ENCODE data around the gene DGKI. TPM values are rescaled to one million over a fixed set of nuclear protein-coding genes. Genes with fewer than 3 reads are reported as not detected.

The DGKI gene
- total RNA-seq, 1 donor from 2014 or later: 5.5 TPM

DNA sequence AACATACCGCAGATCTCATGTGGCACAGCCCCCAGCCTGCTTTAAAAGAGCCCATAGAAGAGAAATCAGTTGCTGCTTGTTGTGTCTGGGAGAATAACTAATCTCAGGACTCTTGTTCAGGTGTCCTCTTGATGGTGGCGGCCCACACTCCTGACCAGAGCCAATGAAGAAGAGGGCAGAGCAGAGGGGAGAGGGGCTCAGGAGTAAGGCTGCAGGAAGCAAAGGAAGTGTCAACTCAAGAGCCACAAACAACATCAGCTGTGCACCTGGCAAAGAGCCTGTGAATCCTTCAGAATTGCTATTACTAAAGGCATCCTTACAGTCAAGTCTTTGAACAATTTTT, 443.4 kb downstream of the DGKI start:
- no peaks in the 10 kb centered on the region for H3K9me3 Mint-ChIP-seq
- Histone ChIP-seq H3K27me3 (no peaks in the 10 kb centered on the region), H3K9ac (peak overlapping the region; percentile 29), H2AFZ (replicated peaks) (peak overlapping the region; percentile 90), H3K4me2 (peak overlapping the region; percentile 75), H3K4me3 (peak overlapping the region; percentile 36), H3K27ac (peak overlapping the region; percentile 97), H3K9me3 (ENCODE audit: low read depth) (no peaks in the 10 kb centered on the region), H3F3A (ENCODE audit: low read depth) (peaks cover 43% of the 10 kb centered on the region), H4K20me1 (ENCODE audit: low read depth) (no peaks in the 10 kb centered on the region), H3K4me1 (peaks cover 53% of the 10 kb centered on the region), H3K36me3 (no peaks in the 10 kb centered on the region), H3K79me2 (ENCODE audit: low read depth) (no peaks in the 10 kb centered on the region)
- DNase-seq (ENCODE audit: low spot score): no peak
- TF ChIP-seq EZH2 (IDR thresholded peaks at IDR 0.05) (no peak), EZH2phosphoT487 (IDR thresholded peaks at IDR 0.05) (no peak)
- TF ChIP-seq, protein P1, sequence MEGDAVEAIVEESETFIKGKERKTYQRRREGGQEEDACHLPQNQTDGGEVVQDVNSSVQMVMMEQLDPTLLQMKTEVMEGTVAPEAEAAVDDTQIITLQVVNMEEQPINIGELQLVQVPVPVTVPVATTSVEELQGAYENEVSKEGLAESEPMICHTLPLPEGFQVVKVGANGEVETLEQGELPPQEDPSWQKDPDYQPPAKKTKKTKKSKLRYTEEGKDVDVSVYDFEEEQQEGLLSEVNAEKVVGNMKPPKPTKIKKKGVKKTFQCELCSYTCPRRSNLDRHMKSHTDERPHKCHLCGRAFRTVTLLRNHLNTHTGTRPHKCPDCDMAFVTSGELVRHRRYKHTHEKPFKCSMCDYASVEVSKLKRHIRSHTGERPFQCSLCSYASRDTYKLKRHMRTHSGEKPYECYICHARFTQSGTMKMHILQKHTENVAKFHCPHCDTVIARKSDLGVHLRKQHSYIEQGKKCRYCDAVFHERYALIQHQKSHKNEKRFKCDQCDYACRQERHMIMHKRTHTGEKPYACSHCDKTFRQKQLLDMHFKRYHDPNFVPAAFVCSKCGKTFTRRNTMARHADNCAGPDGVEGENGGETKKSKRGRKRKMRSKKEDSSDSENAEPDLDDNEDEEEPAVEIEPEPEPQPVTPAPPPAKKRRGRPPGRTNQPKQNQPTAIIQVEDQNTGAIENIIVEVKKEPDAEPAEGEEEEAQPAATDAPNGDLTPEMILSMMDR (IDR thresholded peaks at IDR 0.05): no peak
- H3K27ac Mint-ChIP-seq: no peak overlapping the region
- peaks cover 43% of the 10 kb centered on the region for H3K4me1 Mint-ChIP-seq
- H3K27me3 Mint-ChIP-seq (ENCODE audit: insufficient read depth, low read depth): no peaks in the 10 kb centered on the region
- no peak overlapping the region for H3K4me3 Mint-ChIP-seq
- H3K36me3 Mint-ChIP-seq: peaks cover 2% of the 10 kb centered on the region

DNA sequence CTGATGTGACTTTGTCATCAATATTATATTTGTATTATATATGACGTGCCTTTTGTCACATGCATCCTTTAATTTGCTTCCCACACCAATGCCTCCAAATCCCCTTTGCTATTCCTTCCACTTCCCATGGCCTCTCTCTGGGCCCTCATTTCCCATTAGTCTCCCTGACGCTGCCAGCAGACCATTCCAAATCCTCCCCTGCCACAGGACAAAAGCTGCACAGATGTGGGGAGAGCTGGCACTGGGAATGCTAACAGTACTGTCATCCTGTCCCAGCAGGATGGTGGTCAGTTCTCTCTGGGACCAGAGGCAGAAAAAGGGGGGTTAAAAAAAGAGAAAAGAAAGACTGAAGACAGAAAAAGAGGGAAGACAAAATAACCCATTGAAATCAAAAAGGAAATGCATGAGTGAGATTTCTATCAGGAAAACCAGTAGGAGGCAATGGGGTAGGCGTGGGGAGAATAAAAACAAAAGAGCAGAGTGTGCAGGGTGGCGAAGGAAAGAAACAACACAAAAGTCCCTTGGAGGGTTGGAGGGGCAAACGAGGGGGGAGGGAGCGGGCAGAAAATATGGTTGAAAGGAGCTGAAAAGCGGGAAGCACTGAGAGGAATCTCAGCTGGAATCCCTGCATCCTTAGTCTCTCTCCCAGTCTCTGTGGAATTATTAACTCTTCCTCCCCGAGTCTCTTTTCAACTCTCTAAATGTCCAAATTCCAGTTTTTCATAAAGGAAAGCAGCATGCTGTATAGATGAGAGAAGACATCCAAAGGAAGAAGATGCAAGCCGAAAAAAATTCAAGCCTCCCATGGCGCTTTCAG, 444.0 kb downstream of the DGKI start:
- H3K4me3 ChIP-seq: peak overlapping the region; percentile 36
- H3F3A ChIP-seq (ENCODE audit: low read depth): peaks cover 43% of the 10 kb centered on the region
- H3K27me3 ChIP-seq: no peaks in the 10 kb centered on the region
- H3K9ac ChIP-seq: peak overlapping the region; percentile 29
- no peaks in the 10 kb centered on the region for H3K36me3 ChIP-seq
- DNase-seq (ENCODE audit: low spot score): peak; percentile 77
- no peaks in the 10 kb centered on the region for H3K9me3 ChIP-seq (ENCODE audit: low read depth)
- H3K4me2 ChIP-seq: peak overlapping the region; percentile 75
- H2AFZ ChIP-seq (replicated peaks): peak overlapping the region; percentile 90
- H3K4me1 Mint-ChIP-seq: peaks cover 37% of the 10 kb centered on the region
- no peak overlapping the region for H3K4me3 Mint-ChIP-seq
- peaks cover 53% of the 10 kb centered on the region for H3K4me1 ChIP-seq
- H3K79me2 ChIP-seq (ENCODE audit: low read depth): no peaks in the 10 kb centered on the region
- H3K27ac Mint-ChIP-seq: no peak overlapping the region
- no peaks in the 10 kb centered on the region for H3K9me3 Mint-ChIP-seq
- H3K27me3 Mint-ChIP-seq (ENCODE audit: insufficient read depth, low read depth): no peaks in the 10 kb centered on the region
- H3K27ac ChIP-seq: peak overlapping the region; percentile 97
- no peaks in the 10 kb centered on the region for H4K20me1 ChIP-seq (ENCODE audit: low read depth)
- peaks cover 2% of the 10 kb centered on the region for H3K36me3 Mint-ChIP-seq
- TF ChIP-seq, protein P1 (IDR thresholded peaks at IDR 0.05): no peak
- TF ChIP-seq EZH2 (IDR thresholded peaks at IDR 0.05) (no peak), EZH2phosphoT487 (IDR thresholded peaks at IDR 0.05) (no peak)

DNA sequence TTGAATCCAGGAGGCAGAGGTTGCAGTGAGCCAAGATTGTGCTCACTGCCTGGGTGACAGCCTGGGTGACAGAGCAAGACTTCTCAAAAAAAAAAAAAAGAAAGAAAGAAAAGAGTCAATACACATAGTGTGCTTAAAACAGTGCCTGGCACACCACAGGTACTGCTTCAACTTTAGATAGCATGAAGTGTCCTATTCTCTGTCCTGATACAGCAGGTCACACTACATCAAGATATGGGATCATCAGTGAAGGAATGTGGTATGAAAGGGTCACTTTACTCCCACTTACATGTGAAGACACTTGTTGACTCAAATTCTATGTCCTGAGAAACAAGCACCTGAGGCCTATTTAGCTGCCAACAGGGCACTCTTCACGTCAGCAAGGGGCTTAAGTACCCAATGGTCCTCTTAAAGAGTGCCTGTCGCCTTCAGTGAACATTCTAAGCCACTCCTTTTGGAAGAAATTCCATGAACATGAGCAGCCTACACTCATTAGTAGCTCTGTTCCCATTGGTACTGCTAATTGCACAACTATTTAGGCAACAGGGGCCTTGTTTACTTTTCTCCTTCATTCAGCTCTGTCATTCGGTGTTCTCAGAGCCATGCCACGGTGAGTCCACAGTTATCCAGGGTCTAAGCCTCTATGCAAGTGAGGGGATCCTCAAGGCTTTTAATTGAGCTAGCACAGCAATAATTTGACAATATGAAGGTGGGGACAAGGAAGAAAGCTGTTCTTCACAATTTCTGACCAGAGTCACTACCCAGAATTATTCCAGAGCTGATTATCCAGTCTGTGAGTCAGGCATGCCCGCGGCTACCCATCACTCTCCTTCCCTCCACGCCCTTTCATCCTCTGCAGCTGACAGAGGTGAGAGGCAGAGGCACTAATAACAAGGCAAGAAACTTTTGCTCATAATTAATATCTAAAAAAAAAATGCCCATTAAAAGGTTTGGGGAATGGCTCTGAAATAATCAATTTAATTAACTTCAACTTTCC, 446.6 kb downstream of the DGKI start:
- peaks cover 52% of the 10 kb centered on the region for H3K4me1 ChIP-seq
- H3K9me3 Mint-ChIP-seq: peaks cover 5% of the 10 kb centered on the region
- no peaks in the 10 kb centered on the region for H3K36me3 ChIP-seq
- H3K4me3 Mint-ChIP-seq: no peak overlapping the region
- H3K27ac ChIP-seq: no peak overlapping the region
- TF ChIP-seq EZH2 (IDR thresholded peaks at IDR 0.05): no peak
- TF ChIP-seq, protein P1 (IDR thresholded peaks at IDR 0.05): no peak
- TF ChIP-seq EZH2phosphoT487 (IDR thresholded peaks at IDR 0.05): no peak
- no peak overlapping the region for H3K9ac ChIP-seq
- H3K27me3 ChIP-seq: no peaks in the 10 kb centered on the region
- peaks cover 6% of the 10 kb centered on the region for H3K36me3 Mint-ChIP-seq
- H3K4me2 ChIP-seq: no peak overlapping the region
- no peak overlapping the region for H2AFZ ChIP-seq (replicated peaks)
- no peaks in the 10 kb centered on the region for H3K9me3 ChIP-seq (ENCODE audit: low read depth)
- DNase-seq (ENCODE audit: low spot score): no peak
- H3K79me2 ChIP-seq (ENCODE audit: low read depth): no peaks in the 10 kb centered on the region
- H4K20me1 ChIP-seq (ENCODE audit: low read depth): no peaks in the 10 kb centered on the region
- H3K4me3 ChIP-seq: no peak overlapping the region
- peaks cover 24% of the 10 kb centered on the region for H3K4me1 Mint-ChIP-seq
- H3K27ac Mint-ChIP-seq: peak overlapping the region; percentile 29
- peaks cover 2% of the 10 kb centered on the region for H3K27me3 Mint-ChIP-seq (ENCODE audit: insufficient read depth, low read depth)
- peaks cover 43% of the 10 kb centered on the region for H3F3A ChIP-seq (ENCODE audit: low read depth)

All from neural progenitor cell (in vitro differentiated cells).